Right atrium auricular region (tissue), 2 donors: ENCODE data around the gene SAMSN1. TPM values are rescaled to one million over a fixed set of nuclear protein-coding genes. Genes with fewer than 3 reads are reported as not detected.

Source experiments
- DNase-seq: peaks from one replicate; pipeline ENCODE4 v3.0.0-alpha.2; 2019; ENCODE audit warnings: low spot score
- H3K27ac ChIP-seq, 2 donors: fragments of 200-600 bp; sonication (generic); 1 replicate in 1 of 2; 2 replicates in 1 of 2; pipeline ENCODE4 v1.5.1; 2016 to 2019
- H3K27me3 ChIP-seq, 2 donors: fragments of 200-600 bp; sonication (generic); one replicate each; pipeline versions ENCODE4 v1.5.1 to v1.6.0; 2017 to 2019
- H3K36me3 ChIP-seq: fragments of 200-600 bp; sonication (generic); one replicate; pipeline ENCODE4 v1.5.1; 2016
- H3K4me1 ChIP-seq, 2 donors: fragments of 200-600 bp; sonication (generic); one replicate each; pipeline versions ENCODE4 v1.5.1 to v1.6.0; 2017 to 2019
- H3K4me3 ChIP-seq, 2 donors: fragments of 200-600 bp; sonication (generic); 1 replicate in 1 of 2; 2 replicates in 1 of 2; pipeline ENCODE4 v1.5.1; 2017 to 2019; ENCODE audit warnings: mild to moderate bottlenecking in 1 of 2, moderate library complexity in 1 of 2
- H3K9me3 ChIP-seq, 2 donors: fragments of 200-600 bp; sonication (generic); one replicate each; pipeline ENCODE4 v1.5.1; 2019
- total RNA-seq, 2 donors: library from RNA; depleted of rRNA; stranded (reverse); fragments of >200 nt; gene quantifications; one replicate each; pipeline ENCODE4 v1.1.0, GENCODE V29; 2016
- TF ChIP-seq, protein P1 (sequence below), 2 donors: fragments of 200-600 bp; sonication (generic); IDR thresholded peaks; one replicate each; pipeline ENCODE4 v1.5.1; 2019; ENCODE audit warnings: antibody characterized with exemption in 2 of 2

SAMSN1 gene
- total RNA-seq, 2 donors from 2014 or later, result 3.2 to 3.7 TPM

DNA sequence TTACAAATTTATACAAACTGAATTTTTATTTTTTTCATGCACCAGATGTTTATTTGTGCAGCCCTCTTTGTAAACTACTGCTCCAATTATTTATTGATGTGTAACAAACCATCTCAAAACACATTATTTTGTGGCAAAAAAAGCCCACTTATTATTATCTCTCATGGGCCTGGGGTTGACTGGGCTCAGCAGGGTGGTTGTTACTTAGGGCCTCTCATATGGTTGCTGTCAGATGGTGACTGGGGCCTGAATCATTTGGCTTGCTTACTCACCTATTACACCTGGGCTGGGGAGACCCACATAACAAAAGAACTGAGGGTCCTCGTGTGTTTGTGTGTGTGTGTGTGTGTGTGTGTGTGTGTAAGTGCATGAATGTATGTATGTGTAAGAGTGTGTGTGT is 110.7 kb downstream of the SAMSN1 start:
- H3K36me3 ChIP-seq, result no peaks in the 10 kb centered on the region
- H3K27ac ChIP-seq, result no peak overlapping the region
- no peaks in the 10 kb centered on the region for H3K4me1 ChIP-seq
- H3K27me3 ChIP-seq, result no peaks in the 10 kb centered on the region
- H3K4me3 ChIP-seq, result no peak overlapping the region
- no peak for DNase-seq
- TF ChIP-seq, protein P1, sequence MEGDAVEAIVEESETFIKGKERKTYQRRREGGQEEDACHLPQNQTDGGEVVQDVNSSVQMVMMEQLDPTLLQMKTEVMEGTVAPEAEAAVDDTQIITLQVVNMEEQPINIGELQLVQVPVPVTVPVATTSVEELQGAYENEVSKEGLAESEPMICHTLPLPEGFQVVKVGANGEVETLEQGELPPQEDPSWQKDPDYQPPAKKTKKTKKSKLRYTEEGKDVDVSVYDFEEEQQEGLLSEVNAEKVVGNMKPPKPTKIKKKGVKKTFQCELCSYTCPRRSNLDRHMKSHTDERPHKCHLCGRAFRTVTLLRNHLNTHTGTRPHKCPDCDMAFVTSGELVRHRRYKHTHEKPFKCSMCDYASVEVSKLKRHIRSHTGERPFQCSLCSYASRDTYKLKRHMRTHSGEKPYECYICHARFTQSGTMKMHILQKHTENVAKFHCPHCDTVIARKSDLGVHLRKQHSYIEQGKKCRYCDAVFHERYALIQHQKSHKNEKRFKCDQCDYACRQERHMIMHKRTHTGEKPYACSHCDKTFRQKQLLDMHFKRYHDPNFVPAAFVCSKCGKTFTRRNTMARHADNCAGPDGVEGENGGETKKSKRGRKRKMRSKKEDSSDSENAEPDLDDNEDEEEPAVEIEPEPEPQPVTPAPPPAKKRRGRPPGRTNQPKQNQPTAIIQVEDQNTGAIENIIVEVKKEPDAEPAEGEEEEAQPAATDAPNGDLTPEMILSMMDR (IDR thresholded peaks at IDR 0.05), result no peak
- no peaks in the 10 kb centered on the region for H3K9me3 ChIP-seq

Other genes starting within 250 kb of the SAMSN1 start
- gene HSPA13, start 163.2 kb downstream of the SAMSN1 start, total RNA-seq, result 10 to 100 TPM; 18.4 TPM